Suprapubic skin (tissue), 3 donors: ENCODE measurements around the gene ZEB2.

Experiments used
- CTCF ChIP-seq, 2 donors: fragments of 200-600 bp in 1 of 2; fragments of 450-650 bp in 1 of 2; sonication (generic) in 1 of 2; IDR thresholded peaks; one replicate each; pipeline ENCODE4 v1.5.1; 2016 to 2019; ENCODE audit warnings: antibody characterized with exemption in 2 of 2, mild to moderate bottlenecking in 1 of 2, moderate library complexity in 1 of 2
- EP300 ChIP-seq: sonication (generic); formaldehyde crosslinking; IDR thresholded peaks from one replicate; pipeline ENCODE4 v1.6.1; 2017; ENCODE audit warnings: antibody characterized with exemption

- no peak for TF ChIP-seq CTCF (IDR thresholded peaks at IDR 0.05)
- TF ChIP-seq EP300, result no peak
Measured at GRCh38 chr2:144434425-144435222, 85.3 kb downstream of the ZEB2 start.
